NCI-H524 treated with DMSO at 0.1 percent for 48 hours (cell line): Measurements from ENCODE around the gene STX10.

ENCODE experiments used
- DNase-seq: peaks from one replicate; lab custom pipeline; 2025; lab: John Stamatoyannopoulos, UW

Gene STX10

DNA sequence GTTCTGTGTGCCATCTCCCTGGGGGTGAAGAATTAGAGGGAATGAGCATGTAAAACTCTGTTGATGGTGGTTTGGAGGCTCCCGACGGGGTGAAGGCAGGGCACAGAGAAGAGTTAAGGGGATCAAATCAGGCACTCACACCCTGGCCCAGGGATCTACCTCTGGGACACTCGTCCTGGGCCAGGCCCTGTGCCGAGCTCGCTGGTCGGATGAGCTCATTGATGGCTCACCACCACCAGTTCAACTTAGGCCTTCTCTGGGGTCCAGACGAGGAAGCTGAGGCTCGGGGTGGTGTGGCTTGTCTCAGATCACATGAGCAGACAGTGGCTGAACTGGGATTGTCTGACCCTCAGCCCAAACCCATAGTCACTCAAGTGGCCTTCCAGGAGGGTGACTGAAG, 30.5 kb downstream of the STX10 start:
- no peak for DNase-seq

DNA sequence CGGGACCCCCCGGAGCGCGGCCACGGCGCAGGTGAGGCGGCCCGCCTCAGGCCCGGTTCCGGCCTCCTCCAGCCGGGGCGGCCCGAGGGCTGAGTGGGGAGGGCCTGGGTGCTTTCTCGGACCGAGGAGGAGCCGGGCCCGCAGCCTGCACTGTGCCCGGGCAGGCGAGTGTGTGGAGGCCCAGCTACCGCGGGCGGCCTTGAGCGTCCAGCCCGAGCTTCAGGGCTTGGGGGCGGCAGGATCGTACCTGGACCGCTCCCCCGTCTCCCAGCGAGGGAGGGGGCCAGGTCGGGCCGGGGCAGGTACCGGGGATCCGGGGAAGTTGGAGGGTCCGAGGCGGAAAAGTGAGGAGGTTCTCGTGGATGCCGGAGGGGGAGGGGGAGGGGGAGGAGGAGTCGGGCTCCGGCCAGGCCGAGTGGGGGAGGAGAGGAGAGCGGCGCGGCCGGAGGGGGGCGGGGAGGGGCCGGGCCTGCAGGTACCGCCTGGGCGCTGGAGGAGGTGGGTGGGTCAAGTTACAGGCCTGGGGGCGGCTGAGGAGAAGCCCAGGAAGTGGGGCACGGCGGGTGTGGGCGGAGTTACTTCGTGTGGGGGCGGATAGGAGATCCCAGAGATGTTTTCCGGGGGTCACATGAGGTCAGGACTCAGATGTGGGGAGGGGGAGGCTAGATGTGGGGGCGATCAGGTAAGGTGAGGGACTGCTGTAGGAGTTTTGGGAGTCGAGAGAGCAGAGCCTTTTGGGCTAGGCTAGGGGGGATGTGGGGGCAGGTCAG, 31.6 kb downstream of the STX10 start:
- DNase-seq: no peak

DNA sequence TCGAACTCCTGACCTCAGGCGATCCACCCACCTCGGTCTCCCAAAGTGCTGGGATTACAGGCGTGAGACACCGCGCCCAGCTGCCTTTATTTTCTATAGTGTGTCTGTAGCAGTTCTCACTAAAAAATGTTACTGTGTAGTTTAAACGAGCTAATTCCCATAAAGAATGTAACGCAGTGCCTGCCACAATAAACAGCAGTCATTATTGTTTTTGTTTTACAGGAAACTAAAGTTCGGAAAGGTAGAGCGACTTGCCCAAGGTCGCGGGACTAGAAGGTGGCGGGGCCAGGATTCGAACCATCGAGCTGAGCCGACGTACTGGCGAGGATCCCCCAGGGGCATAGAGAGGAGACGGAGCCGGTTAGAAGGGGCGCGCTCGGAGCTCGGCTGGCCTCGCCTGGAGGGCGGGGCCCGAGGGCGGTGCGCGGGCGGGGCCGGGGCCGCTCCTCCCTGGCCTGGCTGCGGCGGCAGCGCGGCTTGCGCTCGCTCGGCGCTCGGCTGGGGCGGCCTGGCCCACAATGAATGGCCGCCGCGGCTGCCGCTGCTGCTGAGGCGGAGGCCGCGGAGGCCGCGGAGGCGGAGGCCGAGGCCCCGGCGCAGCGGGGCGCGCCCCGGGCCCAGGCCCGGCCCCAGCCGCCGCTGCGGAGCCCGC, 32.3 kb downstream of the STX10 start, which contains the start of gene NACC1:
Gene NACC1 (plus strand): TSS at position 493 of the 652 bp plus-strand sequence. CDS start 16,944 bp downstream, outside the sequence.
- peak; percentile 26 for DNase-seq

DNA sequence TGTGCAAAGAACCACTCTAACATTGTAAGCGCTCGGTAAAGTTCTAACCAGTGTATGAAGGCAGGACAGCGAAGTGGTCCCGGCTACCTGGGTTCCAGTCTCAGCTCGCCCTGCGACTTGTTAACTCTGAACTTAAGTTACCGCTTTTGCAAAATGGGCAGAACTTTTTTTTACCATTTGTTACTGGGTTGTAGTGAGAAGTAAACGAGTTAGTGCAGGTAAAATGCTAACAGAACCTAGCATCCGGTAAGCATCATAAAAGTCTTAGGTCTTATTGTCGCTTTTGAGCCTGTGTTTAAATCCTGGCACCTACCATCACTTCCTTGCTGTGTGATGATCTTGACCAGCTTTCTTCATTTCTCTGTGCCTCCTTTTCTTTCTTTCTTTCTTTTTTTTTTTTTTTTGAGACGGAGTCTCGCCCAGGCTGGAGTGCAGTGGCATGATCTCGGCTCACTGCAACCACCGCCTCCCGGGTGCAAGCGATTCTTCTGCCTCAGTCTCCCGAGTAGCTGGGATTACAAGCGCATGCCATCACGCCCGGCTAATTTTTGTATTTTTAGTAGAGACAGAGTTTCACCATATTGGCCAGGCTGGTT, 32.9 kb downstream of the STX10 start:
- no peak for DNase-seq

DNA sequence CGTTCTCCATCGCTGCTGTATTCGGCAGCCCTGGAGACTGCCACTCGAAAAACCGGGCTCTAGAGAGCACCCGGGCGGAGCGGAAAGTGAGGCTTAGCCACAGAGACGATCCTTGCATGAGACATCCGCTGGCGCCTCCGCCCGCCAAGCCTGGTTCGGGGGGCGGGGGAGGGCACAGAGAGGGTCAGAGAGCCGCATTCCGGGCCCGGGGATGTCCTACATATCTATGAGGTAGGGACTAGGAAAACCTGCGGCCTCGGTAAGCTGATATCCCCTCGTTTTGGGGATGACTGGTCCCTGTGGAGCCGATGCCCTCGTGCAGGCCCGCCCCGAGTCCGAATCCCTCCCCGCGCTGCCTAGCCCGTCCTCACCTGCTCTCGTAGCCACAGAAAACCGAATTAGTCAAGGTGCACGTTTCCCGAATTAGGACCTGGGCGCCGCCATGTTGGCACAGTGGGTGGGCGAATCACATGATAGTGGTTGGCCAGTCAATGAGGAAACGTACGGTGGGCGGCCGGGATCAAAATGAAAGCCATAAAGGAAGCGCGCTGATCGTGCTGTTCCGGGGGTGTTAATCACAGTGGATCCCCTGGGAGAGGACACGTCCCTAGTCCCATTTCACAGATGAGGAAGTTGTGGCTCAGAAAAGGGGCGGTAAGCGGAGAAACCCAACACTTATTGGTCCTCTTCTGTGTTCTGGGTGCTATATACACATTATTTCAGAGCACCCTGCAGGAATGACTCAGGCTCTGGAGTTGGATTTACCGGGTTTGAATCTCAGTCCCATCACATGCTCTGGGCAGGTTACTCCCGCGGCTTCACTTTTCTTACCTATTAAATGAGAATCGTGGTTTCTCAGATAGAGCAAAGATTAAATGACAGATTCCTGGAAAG, 33.6 kb downstream of the STX10 start, which contains the start of gene TRMT1:
Gene TRMT1 (minus strand): TSS at position 459 of the 894 bp plus-strand sequence. CDS start 341 bp downstream, at position 118.
- DNase-seq: peak; percentile 79

DNA sequence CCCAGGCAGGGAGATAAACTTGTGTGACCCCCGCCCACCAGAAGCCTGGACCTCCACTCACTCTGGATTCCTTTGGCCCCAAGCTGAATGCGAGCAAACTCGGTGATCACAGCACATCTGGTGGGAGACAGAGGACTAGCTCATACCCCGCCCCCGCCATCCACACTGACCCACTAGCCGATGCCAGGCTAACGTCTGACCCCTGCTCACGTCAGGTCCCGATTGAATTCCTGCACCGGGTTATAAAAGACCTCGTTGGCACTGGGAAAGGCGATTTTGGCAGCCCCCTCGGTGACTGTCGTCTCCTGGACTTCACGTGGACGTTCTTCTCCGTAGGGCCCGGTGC, 34.3 kb downstream of the STX10 start:
- no peak for DNase-seq

DNA sequence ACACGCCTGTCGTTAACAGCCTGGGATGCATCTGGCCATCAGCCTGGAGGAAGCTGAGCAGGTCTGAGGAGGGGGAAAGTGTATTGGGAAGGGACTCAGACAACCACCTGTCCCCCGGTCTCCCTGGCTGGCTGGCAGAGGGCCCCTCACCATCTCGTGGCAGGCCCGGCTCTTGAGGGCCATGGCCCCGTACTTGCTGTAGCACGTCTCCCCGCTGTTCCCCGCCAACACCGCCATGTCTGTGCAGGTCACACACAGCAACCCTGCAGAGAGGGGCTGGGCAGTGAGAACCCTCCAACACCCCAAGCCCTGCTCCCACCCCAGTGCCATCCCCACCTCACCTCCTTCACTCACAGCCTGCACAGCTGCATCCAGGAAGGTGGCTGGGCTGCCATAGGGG, 37.6 kb downstream of the STX10 start:
- no peak for DNase-seq

DNA sequence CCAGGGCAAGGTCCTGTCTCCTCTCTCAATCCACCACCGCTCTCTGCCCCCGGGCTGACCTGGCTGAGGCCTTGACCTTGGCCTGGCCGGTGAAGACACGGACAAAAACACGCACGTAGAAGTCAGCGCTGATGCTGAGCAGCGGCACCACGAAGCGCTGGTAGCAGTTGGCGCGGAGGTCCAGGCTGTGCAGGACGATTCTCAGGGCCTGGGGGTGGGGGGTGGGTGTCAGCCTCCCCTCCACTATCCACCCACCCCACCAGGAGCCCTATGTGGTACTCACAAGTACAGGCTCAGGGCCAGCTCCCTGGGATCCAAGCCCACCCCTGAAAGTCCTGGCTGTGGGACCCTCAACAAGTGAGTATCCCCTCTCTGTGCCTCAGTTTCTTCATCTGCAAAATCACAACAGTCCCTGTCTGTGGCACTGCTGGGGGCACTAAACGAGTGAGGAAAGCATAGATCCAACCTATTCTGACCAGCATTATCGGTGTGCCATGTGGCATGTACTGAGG, 40.0 kb downstream of the STX10 start:
- DNase-seq: no peak

DNA sequence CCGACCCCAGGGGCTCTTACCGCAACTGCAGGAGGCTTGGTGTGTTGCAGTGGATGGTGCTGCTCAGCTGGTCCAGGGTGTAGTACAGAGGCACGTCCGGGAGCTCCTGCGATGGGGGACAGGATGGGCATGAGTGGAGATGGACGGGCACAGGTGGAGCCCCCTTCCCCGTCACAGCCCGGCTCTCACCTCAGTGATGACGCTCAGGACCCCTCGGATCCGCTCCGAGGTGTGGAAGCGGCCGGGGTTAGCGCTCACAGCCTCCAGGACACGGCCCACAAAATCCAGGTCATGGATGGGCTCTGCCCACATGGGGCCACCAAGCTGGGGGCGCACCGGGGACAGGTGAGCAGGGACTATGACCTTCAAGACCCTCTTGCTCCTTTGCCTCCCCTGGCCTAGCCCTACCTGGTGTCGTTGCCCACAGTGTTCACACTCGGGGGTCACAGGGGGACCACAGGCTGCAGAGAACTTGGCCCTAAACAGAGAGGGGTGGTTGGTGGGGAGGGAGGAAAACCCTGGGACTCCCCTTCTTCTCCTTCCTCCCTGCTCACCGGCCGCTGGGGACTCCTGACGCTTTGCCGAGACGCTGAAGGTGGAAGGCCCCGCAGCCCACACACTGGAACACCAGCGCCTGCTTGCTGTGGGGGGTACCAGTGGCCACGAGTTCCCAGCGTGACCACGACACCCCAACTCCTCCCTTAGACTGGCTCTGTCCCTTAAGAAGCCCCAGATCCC, 40.6 kb downstream of the STX10 start:
- DNase-seq: no peak

DNA sequence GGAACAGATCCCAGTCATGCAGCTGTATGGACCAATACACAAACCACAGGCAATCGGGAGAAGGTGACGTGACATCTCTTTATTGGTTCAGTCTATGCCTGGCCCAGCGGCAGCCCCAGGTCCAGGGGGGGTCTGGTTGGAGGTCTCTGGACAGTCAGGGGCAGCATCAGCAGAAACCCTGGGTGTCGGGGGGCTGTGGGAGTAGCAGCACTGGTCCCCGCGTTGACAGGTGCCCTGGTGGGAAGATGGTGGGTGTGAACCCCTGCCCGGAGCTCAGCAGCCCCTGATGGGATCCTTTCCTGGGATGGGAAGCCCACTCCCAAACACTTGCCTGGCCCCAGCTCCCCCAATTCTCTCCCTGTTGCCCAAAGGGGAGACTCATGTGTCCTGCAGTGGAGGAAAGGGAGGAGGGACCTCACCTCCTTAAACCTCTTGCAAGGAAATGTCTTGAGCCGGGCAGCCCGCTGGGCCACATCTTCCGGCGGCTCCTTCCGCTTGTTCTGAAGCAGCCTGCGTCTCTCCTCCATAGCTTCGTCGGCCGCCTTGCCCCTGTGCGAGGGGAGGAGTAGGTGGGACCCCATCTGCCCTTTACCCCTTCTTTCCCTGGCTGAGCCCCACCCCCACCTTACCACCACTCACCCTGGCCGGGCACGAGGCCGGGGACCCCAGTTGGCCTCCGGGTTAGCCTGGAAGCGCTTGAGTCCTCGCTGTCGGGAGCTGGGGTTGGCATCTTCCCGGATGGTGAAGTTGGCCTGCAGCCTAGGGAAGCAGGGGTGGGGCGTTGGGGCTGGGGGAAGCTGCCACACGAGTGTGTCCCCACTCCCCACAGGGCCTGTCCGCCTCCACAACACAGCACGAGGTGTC, 45.1 kb downstream of the STX10 start:
- DNase-seq: no peak

DNA sequence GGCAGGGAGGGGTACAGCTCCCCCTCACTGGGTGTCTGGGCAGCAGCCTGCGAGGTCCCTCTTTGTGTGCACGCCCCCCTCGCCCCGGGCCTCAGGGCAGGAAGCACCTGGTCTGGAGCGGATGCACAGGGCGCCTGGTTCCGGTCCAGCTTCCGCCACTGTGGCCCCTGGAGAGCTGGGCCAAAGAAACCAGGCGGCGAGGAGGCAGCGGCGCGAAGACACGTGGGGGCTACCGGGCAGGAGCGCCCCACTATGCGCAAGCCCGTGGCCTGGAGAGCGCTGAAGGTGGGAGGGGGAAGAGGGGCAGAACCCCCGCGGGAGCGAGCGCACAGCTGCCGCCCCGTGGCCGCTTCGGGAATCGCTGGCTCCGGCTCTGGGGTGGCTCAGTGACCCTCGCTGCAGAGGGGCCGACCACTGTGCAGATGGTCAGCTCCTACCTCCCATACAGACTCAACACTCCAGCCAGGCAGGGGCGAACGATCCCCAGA, 45.8 kb downstream of the STX10 start:
- DNase-seq: no peak

DNA sequence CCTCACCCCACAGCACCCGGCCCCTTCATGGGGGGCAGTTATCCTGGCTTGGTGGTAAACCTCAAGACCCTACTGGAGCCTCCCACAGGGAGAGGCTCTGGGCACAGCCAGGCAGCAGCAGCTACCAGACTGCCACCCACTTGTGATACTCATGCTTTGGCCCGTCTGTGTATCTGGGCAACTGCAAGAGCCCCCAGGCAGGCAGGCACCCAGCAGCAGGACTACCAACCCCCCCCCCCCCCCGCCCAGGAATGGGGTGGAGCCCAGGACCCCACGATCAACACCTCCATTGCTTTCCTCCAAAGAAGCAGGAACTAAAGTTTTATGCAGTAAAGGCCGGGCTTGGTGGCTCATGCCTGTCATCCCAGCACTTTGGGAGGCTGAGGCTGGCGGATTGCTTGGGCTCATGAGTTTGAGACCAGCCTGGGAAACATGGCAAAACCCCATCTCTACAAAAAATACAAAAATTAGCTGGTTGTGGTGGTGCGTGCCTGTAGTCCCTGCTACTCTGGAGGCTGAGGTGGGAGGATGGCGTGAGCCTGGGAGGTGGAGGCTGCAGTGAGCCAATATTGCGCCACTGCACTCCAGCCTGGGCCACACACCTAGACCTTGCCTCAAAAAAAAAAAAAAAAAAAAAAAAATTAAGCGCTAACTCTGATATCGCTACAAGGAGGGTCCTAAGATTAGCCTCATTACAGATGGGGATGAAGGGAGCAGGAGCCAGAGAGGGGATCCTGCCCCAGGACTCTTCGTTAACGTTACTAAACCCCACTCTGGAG, 46.4 kb downstream of the STX10 start:
- DNase-seq: no peak

DNA sequence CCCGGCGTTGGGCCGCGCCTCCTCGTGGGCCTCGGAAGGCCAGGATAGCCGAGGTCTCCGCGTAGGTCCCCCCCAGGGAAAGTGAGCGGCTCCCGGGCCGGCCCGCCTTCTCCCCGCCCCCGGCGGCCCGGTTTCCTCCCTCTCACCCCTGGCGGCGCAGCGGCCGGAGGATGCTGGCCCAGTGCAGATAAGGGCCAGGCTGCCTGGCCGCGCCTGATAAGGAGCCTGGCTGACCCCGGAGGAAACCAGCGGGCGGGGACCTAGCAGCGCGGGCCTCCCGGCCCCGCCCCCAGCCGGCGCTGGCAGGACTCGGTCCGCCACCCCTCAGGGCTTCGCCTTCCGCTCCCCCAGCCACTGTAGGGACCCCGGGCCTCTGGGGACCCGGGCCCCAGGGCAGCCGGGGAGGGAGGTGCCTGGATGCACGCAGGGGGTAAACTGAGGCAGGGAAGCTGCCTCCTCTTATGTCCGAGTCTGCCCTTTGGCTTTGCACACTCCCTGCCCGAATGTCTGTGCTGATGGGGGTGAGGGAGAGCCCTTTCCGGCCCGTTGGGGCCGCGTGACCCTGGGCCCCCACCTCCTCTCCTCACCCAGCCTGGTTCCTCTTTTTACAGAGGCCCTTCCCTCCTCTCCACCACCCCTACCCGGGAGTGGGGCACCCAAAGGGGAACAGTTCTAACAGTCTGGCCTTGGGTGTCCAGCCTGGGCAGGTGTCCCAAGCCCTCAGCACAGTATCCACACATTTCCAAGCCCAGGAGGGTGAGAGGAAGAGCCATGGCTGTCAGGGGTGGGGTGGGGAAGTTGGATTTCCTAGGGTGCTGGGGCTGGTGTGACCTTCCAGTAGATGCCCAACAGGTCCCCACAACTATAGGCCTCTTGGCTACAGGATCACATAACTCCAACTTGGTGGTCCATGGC, 47.3 kb downstream of the STX10 start, which contains the start of gene LYL1:
Gene LYL1 (minus strand): TSS at position 193 of the 915 bp plus-strand sequence. CDS start 1,687 bp downstream, outside the sequence.
- no peak for DNase-seq

DNA sequence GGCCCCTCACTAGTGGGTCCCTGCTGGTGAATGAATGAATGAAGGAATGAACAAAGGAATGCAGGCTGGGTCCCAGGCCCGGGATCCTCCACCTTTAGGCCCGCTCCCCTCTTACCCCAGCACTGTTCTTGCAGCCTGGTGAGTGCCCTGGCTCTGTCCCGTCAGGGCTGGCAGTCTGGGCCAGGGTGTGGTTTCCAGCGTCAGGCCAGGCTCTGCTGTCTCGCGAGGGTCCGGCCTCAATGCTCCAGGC, 47.8 kb downstream of the STX10 start:
- DNase-seq: no peak

DNA sequence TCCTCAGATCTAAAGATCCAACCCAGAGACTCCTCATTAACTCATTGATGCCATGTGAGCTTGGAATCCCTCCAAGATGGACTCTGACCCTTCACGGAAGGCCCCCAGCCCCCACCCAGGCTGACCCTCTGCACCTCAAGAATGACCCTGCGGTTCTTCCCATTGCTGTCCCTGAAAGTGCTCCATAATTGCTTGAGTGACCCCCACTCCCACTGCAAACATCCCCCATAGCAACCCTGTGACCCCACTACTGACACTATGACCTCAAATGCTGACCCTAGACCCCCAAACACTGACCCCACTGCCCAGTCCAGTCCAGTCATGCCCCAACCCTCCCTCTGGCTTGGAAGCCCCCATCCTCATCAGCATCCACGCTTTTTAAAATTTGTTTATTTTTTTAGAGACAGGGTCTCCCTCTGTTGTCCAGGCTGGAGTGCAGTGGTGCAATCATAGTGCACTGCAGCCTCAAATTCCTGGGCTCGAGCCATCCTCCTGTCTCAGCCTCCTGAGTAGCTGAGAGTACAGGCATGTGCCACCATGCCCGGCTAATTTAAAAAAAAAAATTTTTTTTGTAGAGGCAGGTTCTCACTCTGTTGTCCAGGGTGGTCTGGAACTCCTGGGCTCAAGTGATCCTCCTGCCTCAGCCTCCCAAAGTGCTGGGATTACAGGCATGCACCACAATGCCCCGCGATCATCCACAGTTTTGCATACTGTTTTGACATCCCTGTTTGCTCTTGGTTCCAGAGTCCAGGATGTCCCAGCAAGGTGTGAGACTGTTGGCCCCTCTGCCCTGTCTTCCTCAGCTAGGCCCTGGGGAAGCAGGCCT, 48.4 kb downstream of the STX10 start:
- no peak for DNase-seq

DNA sequence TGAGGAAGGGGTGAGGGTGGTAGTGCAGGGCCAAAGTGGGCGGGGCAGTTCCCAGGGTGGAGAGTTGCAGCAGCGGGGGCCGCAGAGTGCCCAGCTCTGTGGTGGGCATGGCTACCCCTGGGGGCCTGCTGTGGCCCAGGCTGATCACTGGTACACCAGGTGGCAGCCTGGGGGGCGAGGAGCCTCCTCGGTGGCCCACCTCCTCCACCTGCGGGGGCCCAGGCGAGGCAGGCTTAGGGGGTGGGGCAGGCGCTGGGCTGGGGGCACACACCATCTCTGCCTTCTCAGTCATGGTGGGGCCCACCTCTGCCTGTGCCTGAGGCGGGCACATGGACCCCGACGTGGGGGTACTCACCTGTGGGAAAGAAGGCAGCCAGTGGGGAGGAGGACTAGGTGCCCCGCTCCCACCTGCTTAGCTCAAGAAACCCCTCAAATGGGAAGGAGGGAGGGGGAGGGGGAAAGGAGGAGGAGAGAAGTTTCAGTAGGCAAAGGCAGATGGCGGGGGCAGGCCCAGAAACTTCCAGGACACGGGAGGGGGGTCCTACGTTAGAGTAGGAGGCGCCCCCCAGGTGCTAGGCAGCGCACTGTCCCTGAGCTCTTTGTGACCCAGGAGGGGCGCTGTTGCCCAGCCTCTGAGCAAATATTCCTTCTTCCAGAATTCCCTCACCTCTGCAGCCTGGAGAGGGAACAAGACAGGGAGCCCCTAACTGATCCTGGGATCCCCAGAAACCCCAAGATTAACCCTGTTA, 49.2 kb downstream of the STX10 start:
- DNase-seq: no peak
